Nephron progenitor cell (in vitro differentiated cells): ENCODE results near the gene MTERF4.

Experiments used
- DNase-seq: peaks from one replicate; pipeline ENCODE4 v3.0.0; 2021
- H3K27ac Mint-ChIP-seq: 2 replicates; pipeline ENCODE4 v1.8.0; 2021; ENCODE audit warnings: mild to moderate bottlenecking, moderate library complexity, mixed read lengths
- H3K27me3 Mint-ChIP-seq: 2 replicates; pipeline ENCODE4 v1.8.0; 2021; ENCODE audit warnings: mild to moderate bottlenecking, low read depth, mixed read lengths; ENCODE audit not compliant: poor library complexity
- H3K36me3 Mint-ChIP-seq: 2 replicates; pipeline ENCODE4 v1.8.0; 2021; ENCODE audit warnings: low read depth, mixed read lengths
- H3K4me1 Mint-ChIP-seq: 2 replicates; pipeline ENCODE4 v1.8.0; 2021; ENCODE audit warnings: mixed read lengths
- H3K4me3 Mint-ChIP-seq: 2 replicates; pipeline ENCODE4 v1.8.0; 2021; ENCODE audit warnings: mild to moderate bottlenecking, moderate library complexity, mixed read lengths
- H3K9me3 Mint-ChIP-seq: 2 replicates; pipeline ENCODE4 v1.8.0; 2021; ENCODE audit warnings: mild to moderate bottlenecking, moderate library complexity, mixed read lengths
- TF ChIP-seq, protein P1 (sequence below): fragments of 200-600 bp; sonication (generic); IDR thresholded peaks from 2 replicates; pipeline ENCODE4 v1.5.0; 2021; ENCODE audit warnings: antibody characterized with exemption

MTERF4 gene

DNA sequence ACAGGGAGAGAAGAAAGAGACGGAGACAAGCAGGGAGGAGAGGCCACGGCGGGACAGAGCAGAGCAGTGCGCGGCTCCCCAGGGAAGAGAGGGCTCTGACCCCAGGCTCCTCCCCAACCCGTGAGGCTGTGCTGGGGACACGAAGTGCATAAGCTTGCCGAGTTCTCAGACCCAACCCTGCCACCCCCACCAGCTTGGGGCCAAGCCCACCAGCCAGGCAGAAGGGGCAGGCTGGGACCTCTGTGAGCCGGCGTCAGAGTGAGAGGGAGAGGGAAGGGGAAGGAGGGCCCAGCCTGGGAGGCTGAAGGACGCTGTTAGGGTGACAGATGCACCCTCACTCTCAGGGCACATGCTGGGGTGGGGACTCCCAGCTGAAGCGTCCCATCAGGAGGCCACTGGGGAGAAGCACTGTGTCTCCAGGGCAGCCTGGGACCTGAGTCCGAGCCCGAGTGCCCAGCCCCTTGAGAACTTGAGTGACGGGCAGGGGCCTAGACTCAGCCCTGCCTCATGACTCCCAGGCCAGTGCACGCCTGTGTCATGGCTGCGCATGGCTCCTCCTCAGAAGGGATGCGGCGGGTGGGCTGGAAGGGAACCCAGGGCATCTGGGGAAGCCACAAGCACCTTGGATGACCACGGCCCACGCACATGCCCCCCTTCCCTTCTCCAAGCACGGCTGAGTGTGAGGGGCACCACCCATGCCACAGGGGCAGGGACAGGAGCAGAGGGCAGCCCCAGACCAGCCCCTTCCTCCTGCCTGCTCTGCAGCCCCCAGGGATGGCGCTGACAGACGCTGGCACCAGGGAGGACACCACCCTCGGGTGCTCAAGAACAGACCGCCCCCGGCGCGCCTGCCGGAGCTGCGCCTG, 31.0 kb downstream of the MTERF4 start:
- no peak for DNase-seq
- TF ChIP-seq, protein P1, sequence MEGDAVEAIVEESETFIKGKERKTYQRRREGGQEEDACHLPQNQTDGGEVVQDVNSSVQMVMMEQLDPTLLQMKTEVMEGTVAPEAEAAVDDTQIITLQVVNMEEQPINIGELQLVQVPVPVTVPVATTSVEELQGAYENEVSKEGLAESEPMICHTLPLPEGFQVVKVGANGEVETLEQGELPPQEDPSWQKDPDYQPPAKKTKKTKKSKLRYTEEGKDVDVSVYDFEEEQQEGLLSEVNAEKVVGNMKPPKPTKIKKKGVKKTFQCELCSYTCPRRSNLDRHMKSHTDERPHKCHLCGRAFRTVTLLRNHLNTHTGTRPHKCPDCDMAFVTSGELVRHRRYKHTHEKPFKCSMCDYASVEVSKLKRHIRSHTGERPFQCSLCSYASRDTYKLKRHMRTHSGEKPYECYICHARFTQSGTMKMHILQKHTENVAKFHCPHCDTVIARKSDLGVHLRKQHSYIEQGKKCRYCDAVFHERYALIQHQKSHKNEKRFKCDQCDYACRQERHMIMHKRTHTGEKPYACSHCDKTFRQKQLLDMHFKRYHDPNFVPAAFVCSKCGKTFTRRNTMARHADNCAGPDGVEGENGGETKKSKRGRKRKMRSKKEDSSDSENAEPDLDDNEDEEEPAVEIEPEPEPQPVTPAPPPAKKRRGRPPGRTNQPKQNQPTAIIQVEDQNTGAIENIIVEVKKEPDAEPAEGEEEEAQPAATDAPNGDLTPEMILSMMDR: no peak
- Mint-ChIP-seq H3K27ac (no peak overlapping the region), H3K27me3 (peaks cover 22% of the 10 kb centered on the region), H3K4me3 (no peak overlapping the region), H3K9me3 (no peaks in the 10 kb centered on the region), H3K36me3 (peaks cover 10% of the 10 kb centered on the region), H3K4me1 (peaks cover 27% of the 10 kb centered on the region)

DNA sequence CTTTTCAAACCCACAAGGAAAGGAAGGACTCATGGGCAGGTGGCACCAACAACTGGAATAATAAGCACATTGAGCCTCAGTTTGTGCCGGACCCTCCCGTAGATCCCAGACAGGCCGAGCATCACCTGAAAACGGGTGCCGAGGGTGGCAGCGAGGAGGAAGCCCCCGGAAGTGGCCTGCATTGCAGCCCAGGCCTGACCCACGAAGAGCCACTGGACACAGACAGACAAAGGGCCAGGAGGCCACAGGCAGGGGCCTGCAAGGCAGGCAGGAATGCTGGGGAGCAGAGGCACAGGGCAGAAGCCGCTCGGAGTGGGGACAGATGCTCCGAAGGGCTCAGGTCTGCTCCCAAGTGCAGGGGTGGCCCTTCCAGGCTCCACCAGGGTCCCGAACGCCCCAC, 31.7 kb downstream of the MTERF4 start:
- Mint-ChIP-seq H3K27ac (no peak overlapping the region), H3K27me3 (peaks cover 29% of the 10 kb centered on the region), H3K4me3 (no peak overlapping the region), H3K4me1 (peaks cover 27% of the 10 kb centered on the region), H3K36me3 (peaks cover 7% of the 10 kb centered on the region), H3K9me3 (no peaks in the 10 kb centered on the region)
- DNase-seq: no peak
- TF ChIP-seq, protein P1: no peak

DNA sequence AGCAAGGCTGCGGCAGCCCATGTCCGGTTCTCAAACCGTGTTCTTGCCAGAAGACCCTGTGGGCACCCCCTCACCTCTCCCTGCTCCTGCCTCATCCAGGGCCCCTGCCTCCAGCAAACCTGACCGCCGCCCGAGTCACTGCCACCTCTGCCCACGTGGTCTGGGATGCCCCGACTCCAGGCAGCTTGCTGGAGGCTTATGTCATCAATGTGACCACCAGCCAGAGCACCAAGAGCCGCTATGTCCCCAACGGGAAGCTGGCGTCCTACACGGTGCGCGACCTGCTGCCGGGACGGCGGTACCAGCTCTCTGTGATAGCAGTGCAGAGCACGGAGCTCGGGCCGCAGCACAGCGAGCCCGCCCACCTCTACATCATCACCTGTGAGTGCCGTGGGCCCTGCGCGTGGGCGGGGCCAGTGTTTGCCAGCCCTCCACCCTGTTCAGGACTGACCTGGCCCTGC, 32.2 kb downstream of the MTERF4 start:
- Mint-ChIP-seq H3K4me3 (no peak overlapping the region), H3K27ac (no peak overlapping the region), H3K9me3 (no peaks in the 10 kb centered on the region), H3K27me3 (peaks cover 34% of the 10 kb centered on the region), H3K36me3 (peaks cover 4% of the 10 kb centered on the region), H3K4me1 (peaks cover 27% of the 10 kb centered on the region)
- TF ChIP-seq, protein P1: no peak
- DNase-seq: no peak

DNA sequence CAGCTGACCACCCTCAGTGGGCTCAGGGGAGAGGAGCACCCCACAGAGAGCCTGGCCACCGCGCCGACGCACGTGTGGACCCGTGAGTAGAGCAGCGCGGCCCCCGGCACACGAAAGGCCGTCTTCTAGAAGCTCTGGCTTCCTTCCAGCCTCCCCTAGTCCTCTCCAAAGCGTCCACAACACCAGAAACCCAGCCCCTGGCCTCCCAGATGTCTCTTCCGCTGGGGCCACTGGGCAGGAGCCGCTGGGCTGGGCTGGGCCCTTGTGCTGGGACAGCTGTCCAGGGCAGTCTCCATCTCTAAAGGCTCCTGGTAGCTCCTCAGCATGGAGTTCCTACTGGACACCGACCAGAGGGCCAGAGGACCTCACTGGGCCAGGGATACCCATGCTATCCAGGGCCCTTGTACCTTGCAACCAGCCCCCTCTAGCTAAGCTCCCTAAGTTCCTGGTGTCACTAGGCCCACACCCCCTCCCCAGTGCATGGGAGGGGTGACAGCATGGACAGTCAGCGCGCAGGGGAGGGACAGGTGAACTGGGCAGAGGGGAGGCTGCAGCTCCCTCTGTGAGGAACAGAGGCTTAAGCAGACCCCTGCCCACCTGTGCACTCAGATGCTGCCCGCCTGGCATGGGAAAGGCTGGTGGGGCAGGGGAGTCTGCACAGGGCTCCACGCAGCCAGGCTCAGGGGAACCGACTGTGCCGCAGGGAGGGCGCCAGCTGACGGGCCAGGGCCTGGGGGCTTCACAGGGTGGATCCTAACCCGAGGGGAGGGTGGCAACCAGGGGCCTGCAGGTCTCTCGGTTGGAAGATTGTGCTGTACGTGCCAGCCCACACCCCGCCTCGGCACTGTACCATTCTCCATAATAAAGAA, 32.9 kb downstream of the MTERF4 start:
- Mint-ChIP-seq H3K4me3 (no peak overlapping the region), H3K4me1 (peaks cover 27% of the 10 kb centered on the region), H3K36me3 (no peaks in the 10 kb centered on the region), H3K9me3 (no peaks in the 10 kb centered on the region), H3K27me3 (peaks cover 38% of the 10 kb centered on the region), H3K27ac (no peak overlapping the region)
- no peak for DNase-seq
- TF ChIP-seq, protein P1: no peak

DNA sequence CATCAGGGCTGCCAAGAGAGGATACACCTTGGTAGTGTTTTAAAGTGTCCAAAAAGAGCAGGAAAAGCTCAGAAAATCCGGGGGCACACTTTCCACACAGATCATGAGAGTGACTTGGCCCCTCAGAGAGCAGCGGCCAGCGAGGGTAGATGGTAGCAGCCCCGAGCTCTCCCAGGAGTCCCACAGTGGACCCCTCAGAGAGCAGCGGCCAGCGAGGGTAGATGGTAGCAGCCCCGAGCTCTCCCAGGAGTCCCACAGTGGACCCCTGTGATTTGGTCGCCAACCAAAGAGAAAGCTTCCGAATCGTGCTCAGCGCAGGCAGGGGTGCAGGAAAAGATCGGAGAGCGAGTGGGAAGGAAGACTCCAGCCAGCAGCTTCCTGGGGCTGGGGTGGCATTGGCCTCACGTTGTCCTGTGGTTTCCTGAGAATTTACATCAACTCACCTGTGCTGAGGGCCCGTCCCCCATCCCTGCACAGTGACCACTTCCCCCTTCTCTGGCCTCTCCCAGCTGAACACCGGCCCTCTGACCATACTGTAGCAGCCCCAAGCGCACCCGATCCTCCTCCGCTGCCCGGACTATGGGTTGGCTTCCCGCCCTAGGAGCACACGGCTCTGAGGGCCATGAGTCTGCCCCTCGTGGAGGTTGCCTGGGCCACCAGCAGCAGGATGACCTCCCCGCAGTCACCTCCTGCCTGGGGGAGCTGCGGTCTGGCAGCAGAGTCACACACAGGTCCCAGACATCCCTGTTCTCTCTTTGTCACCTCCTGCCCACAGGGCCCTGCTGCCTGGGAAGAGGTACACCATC, 33.7 kb downstream of the MTERF4 start:
- no peaks in the 10 kb centered on the region for H3K9me3 Mint-ChIP-seq
- H3K27me3 Mint-ChIP-seq: peaks cover 47% of the 10 kb centered on the region
- TF ChIP-seq, protein P1: no peak
- H3K4me3 Mint-ChIP-seq: no peak overlapping the region
- peaks cover 21% of the 10 kb centered on the region for H3K4me1 Mint-ChIP-seq
- no peaks in the 10 kb centered on the region for H3K36me3 Mint-ChIP-seq
- H3K27ac Mint-ChIP-seq: no peak overlapping the region
- no peak for DNase-seq
